ENCODE results near the gene NSMCE1. TPM values are rescaled to one million over a fixed set of nuclear protein-coding genes. Genes with fewer than 3 reads are reported as not detected.

The NSMCE1 gene
- total and polyA plus RNA-seq, 2 of the 4 experiments (the other 2 are of a cell fraction): 47.5 to 120 TPM

DNA sequence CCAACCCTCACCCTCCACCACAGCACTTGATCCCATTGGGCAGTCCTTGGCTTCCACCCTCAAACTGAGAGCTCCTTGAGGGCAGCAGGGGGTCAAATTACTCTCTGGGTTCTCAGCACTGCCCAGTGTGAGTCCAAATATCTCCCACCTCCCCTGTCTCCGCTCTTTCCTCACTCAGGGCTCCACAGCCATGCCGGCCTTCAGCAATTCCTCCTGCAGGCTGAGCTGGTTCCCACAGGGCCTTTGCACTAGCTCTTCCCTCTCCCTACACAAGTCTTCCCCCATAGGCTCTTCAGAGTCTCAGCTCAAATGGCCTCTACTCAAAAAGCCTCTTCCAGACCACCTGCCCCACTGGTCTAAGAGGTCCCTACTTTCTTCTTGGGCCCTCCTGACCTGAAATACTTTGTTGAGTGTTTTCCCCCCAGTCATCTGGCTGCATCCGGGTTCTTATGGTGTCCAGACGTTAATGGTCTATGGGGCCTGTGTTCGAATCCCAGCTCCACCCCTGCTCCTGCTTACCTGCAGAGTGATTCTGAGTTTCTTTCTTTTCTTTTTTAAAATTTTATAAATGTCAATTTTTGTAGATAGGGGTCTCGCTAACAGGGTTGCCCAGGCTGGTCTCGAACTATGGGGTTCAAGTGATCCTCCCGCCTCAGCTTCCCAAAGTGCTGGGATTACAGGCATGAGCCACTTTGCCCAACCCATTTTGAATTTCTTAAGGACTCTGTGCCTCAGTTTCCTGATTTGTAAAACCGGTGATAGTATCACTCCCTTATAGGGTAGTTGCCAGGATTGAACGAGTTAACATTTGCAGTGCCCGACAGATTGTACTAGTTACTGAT lies 44.2 kb upstream of the NSMCE1 start:
- 0 out of 2 replicates have a peak overlapping the region, but pooled peaks have one; percentile 1 for H3K56ac ChIP-seq (ENCODE audit: extremely low read depth, insufficient read depth, low read length)
- peaks cover 4 to 41% of the 10 kb centered on the region in 2 experiments; a peak in 2 of 4 replicates for H3K79me1 ChIP-seq (ENCODE audit: low read depth in 1 of 2, low read length in 2 of 2)
- H3K4me2 ChIP-seq (ENCODE audit: low read depth, low read length): peak overlapping the region; percentile 69
- H3K27me3 ChIP-seq (ENCODE audit: control insufficient read depth, insufficient read depth, low read length): no peaks in the 10 kb centered on the region
- peak overlapping the region; percentile 83 for H3K23ac ChIP-seq (ENCODE audit: low read depth, low read length)
- peak overlapping the region; percentile 38; the same call in 1 of the 2 replicates for H3K27ac ChIP-seq (ENCODE audit: insufficient read depth, low read length)
- CTCF ChIA-PET: no interaction called here
- H3K4ac ChIP-seq (ENCODE audit: low read depth, low read length): peak overlapping the region; percentile 75
- in situ Hi-C loops (cut with MboI; ENCODE audit: low sequenced_read_pairs): loop anchor here (5.0 kb wide), 1 partner anchor 46 kb away; the partner anchor contains the start of gene NSMCE1
- ATAC-seq (ENCODE audit: low read depth): no peak
- H4K20me1 ChIP-seq (ENCODE audit: insufficient read depth, low read length): peaks cover 21% of the 10 kb centered on the region
- peak overlapping the region; percentile 69; the same call in 1 of the 2 replicates for H2BK20ac ChIP-seq (ENCODE audit: low read depth, low read length)
- no peak overlapping the region for H4K5ac ChIP-seq (ENCODE audit: low read depth, low read length)
- peak overlapping the region; percentile 42 to 83 for H4K8ac ChIP-seq (ENCODE audit: low read depth in 2 of 2, low read length in 2 of 2)
- H3K9me1 ChIP-seq (ENCODE audit: insufficient read depth, low read length): peaks cover 11% of the 10 kb centered on the region
- TF ChIP-seq POLR2A (IDR thresholded peaks at IDR 0.05; ENCODE audit: low read depth, low read length) (0 out of 2 replicates have a peak, but pooled peaks have one; percentile 4), RAD21 (IDR thresholded peaks at IDR 0.05; ENCODE audit: low read length) (no peak), BHLHE40 (IDR thresholded peaks at IDR 0.05; ENCODE audit: low read depth, low read length) (no peak), MAFK (IDR thresholded peaks at IDR 0.05; ENCODE audit: low read depth, low read length) (no peak), CHD1 (IDR thresholded peaks at IDR 0.05; ENCODE audit: low read depth, low read length) (no peak)
- peak overlapping the region; percentile 74 for H3K4me3 ChIP-seq (ENCODE audit: insufficient read depth, low read depth, low read length)
- peak overlapping the region; percentile 97 for H2AFZ ChIP-seq (replicated peaks; ENCODE audit: low read length, poor library complexity)
- peak overlapping the region; percentile 94 for H2BK5ac ChIP-seq (ENCODE audit: low read depth, low read length, poor library complexity, severe bottlenecking)
- peak overlapping the region; percentile 80 for H2AK5ac ChIP-seq (ENCODE audit: low read depth, low read length)
- intact Hi-C loops (cut with micrococcal nuclease): loop anchor here (1.0 to 5.0 kb wide), 2 partner anchors 46 to 68 kb away; partner anchors contain the start of gene NSMCE1
- peak overlapping the region; percentile 90 for H3K14ac ChIP-seq (replicated peaks; ENCODE audit: low read depth, low read length)
- peak overlapping the region; percentile 59 for H4K91ac ChIP-seq (ENCODE audit: insufficient read depth, low read depth, low read length)
- BruUV-seq (replicated peaks): no TSS peak
- H2AK9ac ChIP-seq (replicated peaks; ENCODE audit: low read depth, low read length, poor library complexity): peak overlapping the region; percentile 87
- no peak for DNase-seq
- H2BK15ac ChIP-seq (ENCODE audit: low read depth, low read length): no peak overlapping the region
- H3K36me3 ChIP-seq (ENCODE audit: control insufficient read depth, insufficient read depth, low read length): peaks cover 8% of the 10 kb centered on the region
- peak overlapping the region; percentile 35 for H3K18ac ChIP-seq (ENCODE audit: low read depth, low read length)
- H3K9me3 ChIP-seq (ENCODE audit: control insufficient read depth, insufficient read depth, low read length): no peaks in the 10 kb centered on the region
- POLR2A ChIA-PET (ENCODE audit: unreplicated experiment): no interaction called here
- H3K4me1 ChIP-seq (ENCODE audit: control insufficient read depth, insufficient read depth, low read length): peaks cover 22% of the 10 kb centered on the region
- dilution Hi-C loops (cut with HindIII; ENCODE audit: low sequenced_read_pairs, unreplicated experiment): no loop called here
- peak overlapping the region; percentile 76 for H2BK120ac ChIP-seq (ENCODE audit: low read depth, low read length)
- WGBS, 2 experiments (ENCODE audit: extremely low coverage in 2 of 2, insufficient read length in 1 of 2): 94% methylated on average over 5 of the region's 11 CpGs; no CpG with 5 or more reads in 1 of the 2 experiments
- H3K9ac ChIP-seq (ENCODE audit: low read depth, low read length): peak overlapping the region; percentile 86; the same call in 1 of the 2 replicates
